DMS79 treated with DMSO at 0.1 percent for 48 hours (cell line): Measurements from ENCODE around the gene GLDN.

ENCODE experiments used
- DNase-seq: peaks from one replicate; lab custom pipeline; 2025; lab: John Stamatoyannopoulos, UW

The GLDN gene

DNA sequence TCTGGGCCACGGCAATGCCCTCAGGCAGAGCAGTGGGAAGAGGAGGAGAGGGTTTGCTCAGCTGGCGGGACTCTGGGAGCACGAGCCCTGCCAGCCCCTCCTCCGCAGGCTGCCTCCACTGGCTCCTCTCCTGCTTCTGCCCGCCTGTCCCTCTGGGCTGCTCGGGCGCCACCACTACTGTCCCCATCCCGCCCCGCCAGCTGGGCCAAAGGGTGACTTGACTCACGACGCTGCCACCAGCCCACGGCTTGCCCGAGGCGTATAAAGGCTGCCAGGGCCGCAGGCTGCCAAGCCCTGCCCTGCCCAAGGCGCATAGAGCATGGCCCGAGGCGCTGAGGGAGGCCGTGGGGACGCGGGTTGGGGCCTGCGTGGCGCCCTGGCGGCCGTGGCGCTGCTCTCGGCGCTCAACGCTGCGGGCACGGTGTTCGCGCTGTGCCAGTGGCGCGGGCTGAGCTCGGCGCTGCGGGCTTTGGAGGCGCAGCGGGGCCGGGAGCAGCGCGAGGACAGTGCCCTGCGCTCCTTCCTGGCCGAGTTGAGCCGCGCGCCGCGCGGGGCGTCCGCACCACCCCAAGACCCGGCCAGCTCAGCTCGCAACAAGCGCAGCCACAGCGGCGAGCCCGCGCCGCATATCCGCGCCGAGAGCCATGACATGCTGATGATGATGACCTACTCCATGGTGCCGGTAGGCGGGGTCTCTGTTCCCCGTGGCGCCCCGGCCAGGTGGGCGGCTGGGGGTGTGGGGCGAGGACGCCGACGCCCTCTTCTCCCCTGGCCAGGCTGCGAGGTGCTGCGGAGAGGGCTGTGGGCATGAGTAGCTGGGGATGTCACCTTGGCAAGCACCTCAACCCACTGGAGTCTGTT is at the start of gene GLDN:
TSS of gene GLDN (plus strand) at position 290 of the 861 bp plus-strand sequence. CDS start at position 320, 30 bp downstream.
- no peak for DNase-seq

DNA sequence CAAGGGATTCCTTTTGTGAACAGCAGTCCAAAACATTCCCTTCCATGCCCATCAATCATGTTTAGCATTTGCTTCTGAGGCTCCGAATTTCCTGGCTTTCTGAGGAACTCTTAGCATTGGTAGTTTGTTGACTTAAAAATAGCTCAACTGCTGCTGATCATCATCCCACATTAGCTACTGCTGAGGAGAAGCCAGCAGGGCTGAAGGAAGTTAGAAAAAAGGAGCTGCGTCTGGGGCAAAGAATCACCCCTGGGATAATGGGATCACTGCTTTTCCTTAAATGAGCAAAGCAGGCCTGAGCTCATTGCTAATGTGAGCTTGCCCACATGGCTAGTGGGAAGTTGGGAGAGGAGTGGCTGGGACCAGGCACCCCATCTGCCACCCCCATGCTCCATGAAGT is 42.8 kb upstream of the GLDN start:
- DNase-seq, result no peak

DNA sequence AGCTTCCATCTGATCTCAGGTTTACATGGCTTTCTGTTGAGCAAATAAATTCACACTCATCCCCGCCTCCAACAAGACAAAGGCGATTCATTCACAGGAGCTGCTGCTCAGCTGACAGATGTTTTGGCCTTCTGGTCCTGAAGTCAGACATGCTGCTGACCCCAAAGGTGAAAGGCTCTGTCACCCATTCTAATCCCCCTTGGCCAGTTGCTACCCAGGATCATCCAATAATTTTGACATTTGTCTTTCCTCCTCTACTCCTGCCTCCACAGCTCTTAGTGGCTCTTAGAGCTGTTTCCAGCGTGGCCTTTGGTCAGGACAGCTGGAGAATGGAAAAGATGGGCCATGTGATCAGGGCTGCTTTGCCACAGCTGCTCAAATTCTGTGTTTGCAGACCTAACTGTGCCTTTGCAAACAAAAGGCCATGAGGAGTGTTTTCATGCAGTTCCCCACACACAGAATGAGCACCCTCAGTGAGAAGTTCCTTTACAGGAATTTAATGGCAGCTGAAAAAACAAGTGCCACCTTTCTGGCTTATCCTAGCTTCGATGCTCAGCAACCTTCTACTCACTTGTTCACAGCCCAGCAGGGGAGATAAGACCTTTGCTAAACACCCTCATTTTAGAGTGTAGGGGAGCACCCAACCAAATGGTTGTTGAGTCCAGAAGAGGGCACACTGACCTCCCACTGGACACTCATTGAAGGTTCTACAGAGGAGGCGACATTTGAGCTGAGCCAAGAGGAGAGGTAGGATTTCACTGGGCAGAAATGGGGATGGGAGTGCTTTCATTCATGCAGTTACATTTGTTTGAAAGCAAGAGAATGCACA is 42.1 kb upstream of the GLDN start:
- DNase-seq, result no peak

- DNase-seq, result no peak
Observed at GRCh38 chr15:51302480-51302879, 39.0 kb upstream of the GLDN start.

DNA sequence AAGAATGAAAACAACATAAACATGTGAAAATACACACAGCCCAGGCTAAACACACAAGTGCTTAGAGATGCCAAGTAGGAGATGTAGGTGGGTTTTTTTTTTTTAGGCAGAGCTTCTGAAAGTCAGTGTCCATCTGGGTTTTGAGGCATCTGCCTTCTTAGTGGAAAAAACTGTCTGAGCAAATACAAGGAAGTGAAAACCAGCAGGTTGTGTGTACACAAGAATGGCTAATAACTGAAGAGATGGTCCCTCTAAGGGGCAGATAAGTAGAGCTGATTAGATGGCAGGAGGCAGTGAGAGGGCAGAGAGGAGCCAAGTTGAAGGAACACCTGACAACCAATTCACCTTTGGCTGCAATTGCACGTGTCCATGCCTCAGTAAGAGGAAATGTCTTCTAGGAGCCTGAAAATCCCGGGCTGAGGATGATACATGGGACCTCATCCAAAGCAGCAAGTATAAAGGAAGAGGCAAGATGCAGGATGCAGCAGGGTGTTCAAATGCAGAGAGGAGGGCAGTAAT is 37.9 kb upstream of the GLDN start:
- no peak for DNase-seq

DNA sequence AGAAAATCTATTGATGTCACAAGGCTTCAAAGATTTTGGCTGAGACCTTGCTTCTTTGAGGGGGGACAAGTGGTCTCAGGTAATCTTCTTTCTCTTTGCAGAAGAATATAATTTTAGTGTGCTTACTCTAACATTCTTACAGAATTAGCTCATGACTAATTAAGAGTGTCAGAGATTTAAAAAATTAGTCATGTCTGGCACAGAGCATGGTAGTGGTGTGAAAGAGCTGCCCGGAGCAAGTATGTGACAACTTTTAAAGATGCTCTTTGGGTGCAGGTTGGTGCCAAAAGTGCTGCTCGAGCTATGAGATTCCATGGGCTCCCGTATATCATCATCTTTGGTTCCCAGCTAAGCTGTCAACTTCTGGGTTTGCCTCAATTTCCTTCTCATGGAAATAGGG is 34.1 kb upstream of the GLDN start:
- no peak for DNase-seq

DNA sequence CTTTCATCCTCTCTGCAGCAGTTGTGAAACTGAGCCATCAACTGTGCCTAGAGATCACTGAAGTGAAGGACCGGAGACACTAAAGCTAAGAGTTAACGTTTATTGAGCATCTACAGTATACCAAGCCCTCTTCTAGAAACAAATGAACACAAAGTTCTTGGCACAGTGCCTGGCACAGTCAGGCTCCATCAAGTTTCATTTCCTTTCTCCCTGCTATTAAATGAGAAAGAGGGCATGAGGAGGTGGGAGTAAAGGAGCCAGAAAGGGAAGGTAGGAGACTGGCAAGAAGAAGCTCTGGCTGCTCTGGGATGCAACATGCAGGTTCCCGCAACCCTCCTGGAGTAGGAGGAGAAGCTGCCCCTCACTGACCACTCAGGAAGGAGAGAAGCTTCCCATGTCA is 33.6 kb upstream of the GLDN start:
- no peak for DNase-seq

- DNase-seq, result no peak
Observed at GRCh38 chr15:51310064-51310463, 31.4 kb upstream of the GLDN start.

GRCh38 chr15:51311510-51311909 is 29.9 kb upstream of the GLDN start:
- no peak for DNase-seq

DNA sequence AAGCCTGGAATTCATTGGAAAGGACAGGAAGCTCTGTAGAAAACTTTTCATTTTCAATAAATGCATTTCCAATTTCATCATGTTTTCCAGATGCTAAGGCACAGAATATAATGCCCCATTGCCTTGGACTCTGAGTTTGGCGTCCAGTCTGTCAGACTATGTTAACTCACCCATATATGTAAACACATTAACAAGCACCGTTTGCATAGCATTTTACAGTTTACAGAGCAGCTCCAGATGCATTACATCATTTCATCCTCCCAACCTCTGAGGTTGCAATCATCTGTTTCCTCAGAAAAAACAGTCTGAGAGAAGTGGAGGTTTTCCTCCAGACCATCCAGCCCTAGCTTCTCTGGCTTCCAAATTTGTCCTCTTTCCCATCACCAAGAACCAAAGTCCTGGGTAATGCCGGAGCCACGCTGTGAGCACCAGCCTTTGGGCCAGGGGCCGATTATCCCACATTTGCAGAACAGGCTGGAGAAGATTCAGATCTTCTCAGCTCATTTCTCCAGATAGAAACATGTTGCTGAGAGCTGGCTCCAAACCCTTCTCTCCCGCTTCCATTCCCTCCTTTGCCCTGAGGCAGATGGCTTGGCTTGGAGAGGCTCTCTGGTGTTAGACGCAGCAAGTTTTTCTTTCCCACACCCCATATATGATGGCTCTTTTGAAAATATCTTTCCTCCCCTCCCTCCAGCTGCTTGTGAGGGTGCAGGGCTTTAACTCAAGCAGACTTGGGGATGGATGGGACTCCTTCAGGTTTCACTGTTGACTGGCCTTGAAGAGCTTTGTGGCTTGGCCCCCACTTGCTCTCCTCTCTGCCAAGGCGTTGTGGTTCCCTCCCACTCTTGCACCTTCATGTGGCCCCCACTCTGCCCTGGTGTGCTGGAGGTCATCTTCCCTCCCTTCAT is 29.0 kb upstream of the GLDN start:
- DNase-seq, result peak; percentile 47

- DNase-seq, result no peak
Observed at GRCh38 chr15:51313074-51313393, 28.4 kb upstream of the GLDN start.

DNA sequence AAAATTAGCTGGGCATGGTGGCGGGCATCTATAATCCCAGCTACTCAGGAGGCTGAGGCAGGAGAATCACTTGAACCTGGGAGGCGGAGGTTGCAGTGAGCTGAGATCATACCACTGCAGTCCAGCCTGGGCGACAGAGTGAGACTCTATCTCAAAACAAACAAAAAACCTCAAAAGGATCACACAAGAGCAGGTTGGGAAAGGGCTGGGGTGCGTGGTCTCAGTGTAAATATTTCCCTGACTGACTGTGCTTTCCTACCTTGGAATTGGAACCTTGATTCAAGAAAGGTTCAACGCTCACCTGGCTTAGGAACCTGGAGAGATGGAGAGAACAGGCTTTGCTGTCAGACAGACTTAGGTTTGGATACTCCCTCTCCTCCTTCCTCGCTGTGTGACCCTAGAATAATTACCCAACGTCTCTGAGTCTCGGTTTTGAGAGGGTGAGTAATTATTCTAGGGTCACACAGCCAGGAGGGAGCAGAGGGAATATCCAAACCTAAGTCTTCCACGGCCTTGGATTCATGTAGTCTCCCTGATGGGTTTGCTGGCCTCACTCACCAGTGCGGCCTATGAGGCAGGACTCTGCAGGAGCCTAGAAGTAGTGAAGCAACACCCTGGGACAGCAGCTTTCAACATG is 27.7 kb upstream of the GLDN start:
- no peak for DNase-seq

DNA sequence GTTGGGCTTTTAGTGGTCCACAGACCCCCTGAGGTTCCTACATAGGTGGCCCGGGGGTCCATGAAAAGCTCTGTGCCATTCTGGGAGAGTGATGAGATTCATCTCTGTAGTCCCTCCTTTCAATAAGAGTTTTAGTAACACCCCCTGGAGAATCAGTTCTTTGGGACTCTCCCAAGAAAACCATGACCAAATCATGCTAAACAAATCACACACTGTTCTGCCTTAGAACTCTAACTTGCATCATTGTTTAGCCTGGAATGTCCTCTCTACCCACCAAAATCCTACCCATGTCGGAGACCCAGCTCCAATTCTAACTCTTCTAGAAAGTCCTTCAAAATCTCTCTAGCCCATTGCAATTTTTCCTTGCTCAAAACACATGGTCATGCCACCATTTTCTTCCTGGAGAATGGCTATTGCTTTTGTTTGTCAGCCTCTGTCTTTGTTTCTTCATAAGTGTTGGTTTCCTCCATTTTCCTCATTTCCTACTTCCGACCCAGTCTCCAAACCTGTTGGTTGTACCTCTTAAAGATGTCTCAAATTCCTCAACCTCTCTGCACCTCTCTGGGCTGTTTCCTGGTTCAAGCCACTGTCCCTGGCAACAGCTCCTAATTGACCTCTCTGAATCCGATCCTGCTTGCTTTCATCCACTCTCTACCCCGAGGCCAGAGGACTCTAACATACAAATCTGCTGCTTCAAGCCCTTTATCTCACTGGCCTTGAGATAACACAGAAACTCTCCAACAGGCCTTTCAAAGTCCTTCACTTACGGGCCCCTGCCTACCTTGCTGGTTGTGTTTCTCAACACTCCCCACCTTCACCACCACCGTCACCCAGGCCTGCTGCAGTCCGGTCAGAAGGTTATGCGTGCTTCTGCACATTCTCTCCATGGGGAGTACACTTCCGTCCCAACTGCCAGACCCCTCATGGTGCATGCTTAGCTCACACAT is 26.8 kb upstream of the GLDN start:
- DNase-seq, result no peak

DNA sequence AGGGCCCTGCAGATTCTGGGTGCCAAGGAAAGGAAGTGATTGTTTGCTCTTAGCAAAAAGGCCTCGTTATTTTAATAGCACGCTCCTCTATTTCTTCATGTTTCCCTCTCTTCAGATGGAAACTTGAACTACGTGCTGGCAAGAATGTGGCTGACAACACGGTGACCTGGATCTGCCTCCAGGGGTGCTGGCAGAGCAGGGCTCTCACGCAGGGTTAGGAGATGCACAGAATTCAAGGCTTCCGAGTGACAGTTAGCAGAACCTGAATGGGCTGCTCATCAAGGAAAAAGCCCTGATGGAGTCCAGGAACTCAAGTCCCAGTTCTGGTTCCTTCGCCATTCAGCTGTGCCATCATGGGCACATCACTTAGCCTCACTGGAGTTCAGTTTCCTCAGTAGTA is 25.7 kb upstream of the GLDN start:
- DNase-seq, result no peak

- no peak for DNase-seq
Observed at GRCh38 chr15:51316636-51317035, 24.8 kb upstream of the GLDN start.

DNA sequence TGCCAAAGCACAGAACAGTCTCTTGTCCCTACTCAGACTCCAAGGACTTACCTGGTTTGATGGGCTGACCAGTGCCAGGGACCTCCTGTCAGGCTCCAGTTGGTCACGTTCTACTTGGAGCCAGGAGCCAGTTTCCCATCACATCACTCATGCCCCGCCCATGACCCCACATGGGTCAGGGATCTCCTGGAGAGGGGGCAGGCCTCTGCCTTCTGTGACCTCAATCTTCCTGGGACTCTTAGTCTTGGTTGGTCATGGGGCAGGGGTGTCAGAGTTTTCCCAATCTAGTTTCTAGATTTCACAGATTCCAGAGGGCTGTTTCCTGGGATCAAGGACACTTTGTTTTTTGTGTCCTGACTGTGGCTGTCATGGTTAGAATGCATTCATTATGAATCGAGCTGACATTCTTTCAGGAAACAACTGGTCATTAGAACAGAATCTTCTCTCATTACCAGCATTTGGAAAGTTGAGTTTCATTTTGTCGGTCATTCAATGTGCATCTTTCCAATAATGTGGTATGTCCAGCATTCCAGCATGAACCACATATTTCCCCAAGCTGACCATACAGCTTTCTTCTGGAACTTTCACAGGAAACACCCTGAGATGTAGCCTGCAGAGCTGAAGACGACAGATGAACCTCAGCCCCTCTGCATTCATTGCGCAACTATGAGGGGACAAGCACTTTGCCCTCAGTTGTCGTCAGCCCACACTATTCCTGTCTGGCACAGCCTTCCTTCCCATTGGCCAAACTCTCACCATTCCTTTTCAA is 22.9 kb upstream of the GLDN start:
- DNase-seq, result no peak

GRCh38 chr15:51319539-51319938 is 21.9 kb upstream of the GLDN start:
- DNase-seq, result no peak

GRCh38 chr15:51320843-51321242 is 20.6 kb upstream of the GLDN start:
- no peak for DNase-seq

DNA sequence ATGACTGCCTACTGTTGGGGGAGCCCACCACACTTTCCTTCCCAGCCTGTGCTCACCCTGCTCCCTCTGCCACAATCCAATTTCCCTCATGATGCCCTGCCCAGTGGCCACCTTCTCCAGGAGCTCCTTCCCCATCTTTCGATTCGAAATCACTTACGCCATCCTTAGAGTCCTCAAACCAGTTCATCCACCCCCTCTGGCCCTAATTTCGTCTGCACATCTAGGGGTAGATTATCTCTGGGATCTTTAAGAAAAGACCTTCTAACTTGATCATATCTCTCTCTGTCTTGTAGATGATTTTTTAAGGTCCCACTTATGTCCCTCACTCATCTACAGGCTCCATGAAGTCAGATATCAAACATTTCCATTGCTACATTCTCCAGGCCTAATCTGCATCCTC is 20.1 kb upstream of the GLDN start:
- no peak for DNase-seq
